GM12878 (cell line): ENCODE measurements around the gene SLC16A9. TPM values are rescaled to one million over a fixed set of nuclear protein-coding genes. Genes with fewer than 3 reads are reported as not detected.

Source experiments
- ATAC-seq: fragments of 200-7000 bp; cut with Tn5 transposase; 3 replicates; pipeline ENCODE4 v1.9.1; 2020; ENCODE audit warnings: mild to moderate bottlenecking, moderate library complexity
- BruUV-seq: library from RNA; stranded (reverse); fragments of 400-500 nt; replicated peaks from 2 replicates; lab custom pipeline; 2021; lab: Mats Ljungman, UMichigan
- CTCF ChIA-PET: fragments of 300-600 bp; sonication (Branson Sonifier 250); formaldehyde crosslinking; extraction: SDS; loops from one replicate; lab custom pipeline; 2021; ENCODE audit warnings: inconsistent platforms; lab: Yijun Ruan, JAX
- POLR2A ChIA-PET: fragments of 350-600 bp; formaldehyde crosslinking; extraction: SDS; loops from one replicate; lab custom pipeline; 2021; ENCODE audit warnings: inconsistent platforms; lab: Charles Lee
- RAD21 ChIA-PET: fragments of 300-600 bp; sonication (Branson Sonifier 250); formaldehyde crosslinking; loops from one replicate; lab custom pipeline; 2023; ENCODE audit warnings: antibody characterized with exemption; ENCODE audit not compliant: unreplicated experiment; lab: Charles Lee
- SMC1A ChIA-PET: fragments of 300-600 bp; sonication (Branson Sonifier 250); formaldehyde crosslinking; loops from one replicate; lab custom pipeline; 2023; ENCODE audit not compliant: unreplicated experiment, uncharacterized antibody; lab: Charles Lee
- DNase-seq: peaks from one replicate; pipeline ENCODE4 v3.0.0-alpha.2; 2011; ENCODE audit warnings: low read depth, low spot score
- FAIRE-seq: peaks from 3 replicates; lab custom pipeline; 2011; peaks lifted over from hg19 to GRCh38; lab: Jason Lieb, UNC
- H2AFZ ChIP-seq: 2 replicates; pipeline ENCODE4 v1.6.0; 2011; ENCODE audit warnings: low read depth, low read length, control low read depth; ENCODE audit not compliant: control insufficient read depth
- H3K27ac ChIP-seq: 2 replicates; pipeline ENCODE4 v1.5.1; 2011; ENCODE audit warnings: control low read depth; ENCODE audit not compliant: control insufficient read depth, insufficient read depth
- H3K27me3 ChIP-seq, 2 experiments: replicated peaks in 1 of 2; 2 replicates each; pipeline versions ENCODE4 v1.6.0 to v1.6.1; 2011; ENCODE audit warnings: low read length in 1 of 2; ENCODE audit not compliant: control insufficient read depth in 2 of 2, insufficient read depth in 2 of 2
- H3K36me3 ChIP-seq, 2 experiments: 2 replicates each; pipeline ENCODE4 v1.5.1; 2011; ENCODE audit warnings: low read length in 1 of 2; ENCODE audit not compliant: control insufficient read depth in 2 of 2, insufficient read depth in 2 of 2
- H3K4me1 ChIP-seq: 2 replicates; pipeline ENCODE4 v1.6.1; 2011; ENCODE audit warnings: mild to moderate bottlenecking, low read length, moderate library complexity, mixed read lengths; ENCODE audit not compliant: control insufficient read depth, insufficient read depth
- H3K4me2 ChIP-seq: 2 replicates; pipeline ENCODE4 v1.6.0; 2011; ENCODE audit warnings: control low read depth; ENCODE audit not compliant: control insufficient read depth, insufficient read depth
- H3K4me3 ChIP-seq: fragments of 200-600 bp; sonication (generic); 2 replicates; pipeline ENCODE4 v1.5.1; 2016
- H3K79me2 ChIP-seq: 2 replicates; pipeline ENCODE4 v1.6.0; 2011; ENCODE audit warnings: low read length; ENCODE audit not compliant: control insufficient read depth, insufficient read depth
- H3K9ac ChIP-seq: 2 replicates; pipeline ENCODE4 v1.8.0; 2011; ENCODE audit warnings: low read length, control low read depth, mixed read lengths; ENCODE audit not compliant: control insufficient read depth, insufficient read depth
- H3K9me3 ChIP-seq: replicated peaks from 3 replicates; pipeline ENCODE4 v1.5.1; 2011; ENCODE audit warnings: mild to moderate bottlenecking, low read length; ENCODE audit not compliant: control insufficient read depth, insufficient read depth
- H4K20me1 ChIP-seq: 2 replicates; pipeline ENCODE4 v1.6.0; 2011; ENCODE audit not compliant: control insufficient read depth, insufficient read depth
- TAF1 ChIP-seq: IDR thresholded peaks from 2 replicates; pipeline ENCODE4 v1.6.1; 2011; ENCODE audit warnings: mild to moderate bottlenecking, low read depth, low read length, borderline replicate concordance
- ZNF24 ChIP-seq: fragments of 450-650 bp; IDR thresholded peaks from 2 replicates; pipeline ENCODE4 v1.6.1; 2017; ENCODE audit warnings: antibody characterized with exemption, mild to moderate bottlenecking
- WGBS: methylation state at CpG from one replicate; pipeline ENCODE4 v1.1.6; 2016; ENCODE audit warnings: low lambda C conversion rate; ENCODE audit not compliant: insufficient replicate concordance, insufficient coverage; ENCODE audit errors: missing lambda C conversion rate; 5-methylcytosine and 5-hydroxymethylcytosine counted together
- in situ Hi-C: fragments of 300-500 bp; cut with MboI; formaldehyde crosslinking; loops from 9 replicates; pipeline ENCODE4 v1.14.3; 2018; ENCODE audit warnings: mixed read lengths
- intact Hi-C: fragments of 100-400 bp; cut with micrococcal nuclease; formaldehyde crosslinking; loops from one replicate; pipeline ENCODE4 v1.14.2; 2022; ENCODE audit not compliant: unreplicated experiment
- polyA plus RNA-seq, 11 experiments: library from polyadenylated mRNA; depleted of rRNA in 4 of 11; unstranded in 6 of 11; stranded (reverse) in 5 of 11; fragments of >200 nt; fragmentation: Nextera tagmentation in 4 of 11; fragmentation: Illumina TruSeq in 1 of 11; extraction: Ambion mirVana in 4 of 11; extraction: Trizol in 1 of 11; gene quantifications; 1 replicate in 1 of 11; 2 replicates in 10 of 11; pipeline versions ENCODE4 v1.2.1 to v1.2.3, GENCODE V29; 2011 to 2016; ENCODE audit warnings: inconsistent platforms in 2 of 11, missing spikeins in 2 of 11, low read depth in 1 of 11
- total RNA-seq, 4 experiments: library from RNA; depleted of rRNA in 3 of 4; stranded (reverse); fragments of >200 nt in 3 of 4; fragmentation: Illumina TruSeq in 1 of 4; extraction: Trizol in 1 of 4; gene quantifications; 2 replicates each; pipeline versions ENCODE4 v1.2.1 to v1.2.3, GENCODE V29; 2013 to 2021
- TF ChIP-seq, protein P1 (sequence below): fragments of 450-650 bp; IDR thresholded peaks from 2 replicates; pipeline ENCODE4 v1.6.1; 2017; ENCODE audit warnings: mild to moderate bottlenecking
- TF ChIP-seq, protein P2 (sequence below): IDR thresholded peaks from 2 replicates; pipeline ENCODE4 v1.6.1; 2012; ENCODE audit warnings: low read depth, low read length, improper control_type of control experiment
- TF ChIP-seq, protein P3 (sequence below): fragments of 450-650 bp; IDR thresholded peaks from 2 replicates; pipeline ENCODE4 v1.6.1; 2016; ENCODE audit warnings: mild to moderate bottlenecking, moderate library complexity, borderline replicate concordance

The SLC16A9 gene
- total and polyA plus RNA-seq, 10 of the 15 experiments (the other 5 are each of a cell fraction or from before 2014, with no cell fraction given), result 0.86 to 6.2 (median 4.3) TPM

DNA sequence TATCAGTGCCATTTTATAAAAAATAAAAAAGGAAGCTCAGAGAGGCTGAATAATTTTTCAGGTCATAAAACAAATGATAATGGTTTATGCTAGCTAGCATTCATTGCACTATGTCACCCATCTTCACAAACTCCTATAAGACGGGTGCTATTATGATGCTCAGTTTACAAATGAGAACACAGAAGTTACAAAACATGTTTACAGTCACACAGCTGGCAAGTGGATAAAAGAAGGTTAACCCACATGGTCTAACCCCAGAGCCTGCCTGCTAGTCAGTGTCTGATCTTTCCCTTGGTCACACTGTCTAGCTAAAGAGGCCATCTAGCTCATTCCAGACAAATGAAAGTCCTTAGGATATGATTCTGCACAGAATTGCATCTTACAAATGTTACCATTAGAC is 39.4 kb downstream of the SLC16A9 start:
- WGBS, result 0% methylated on average over 1 of the region's 1 CpG
- Histone ChIP-seq H3K9me3 (no peaks in the 10 kb centered on the region), H3K4me3 (no peak overlapping the region), H4K20me1 (no peaks in the 10 kb centered on the region), H3K79me2 (no peaks in the 10 kb centered on the region), H2AFZ (no peak overlapping the region; the same call in 1 of the 2 replicates), H3K9ac (no peak overlapping the region), H3K4me2 (no peak overlapping the region), H3K36me3 (no peaks in the 10 kb centered on the region), H3K27me3 (no peaks in the 10 kb centered on the region), H3K4me1 (peaks cover 5% of the 10 kb centered on the region), H3K27ac (no peak overlapping the region)
- ATAC-seq (no peak), DNase-seq (no peak), FAIRE-seq (no peak)
- in situ Hi-C loops, result no loop called here
- intact Hi-C loops, result no loop called here
- no TSS peak for BruUV-seq
- ChIA-PET RAD21 (interaction anchor here (0.6 to 0.7 kb wide), 2 partner anchors 314 to 542 kb away, joined by 3 to 4 read pairs; no protein-coding TSS in a partner anchor), SMC1A (interaction anchor here (0.6 to 1.0 kb wide), 3 partner anchors 21 to 430 kb away, joined by 3 read pairs; no protein-coding TSS in a partner anchor), CTCF (interaction anchor here (1.0 to 1.4 kb wide), 3 partner anchors 10 to 44 kb away, joined by 3 to 5 read pairs (median 4); no protein-coding TSS in a partner anchor), POLR2A (interaction anchor here (1.0 kb wide), 1 partner anchor 22 kb away, joined by 3 read pairs; no protein-coding TSS in a partner anchor)
- TF ChIP-seq, protein P1, sequence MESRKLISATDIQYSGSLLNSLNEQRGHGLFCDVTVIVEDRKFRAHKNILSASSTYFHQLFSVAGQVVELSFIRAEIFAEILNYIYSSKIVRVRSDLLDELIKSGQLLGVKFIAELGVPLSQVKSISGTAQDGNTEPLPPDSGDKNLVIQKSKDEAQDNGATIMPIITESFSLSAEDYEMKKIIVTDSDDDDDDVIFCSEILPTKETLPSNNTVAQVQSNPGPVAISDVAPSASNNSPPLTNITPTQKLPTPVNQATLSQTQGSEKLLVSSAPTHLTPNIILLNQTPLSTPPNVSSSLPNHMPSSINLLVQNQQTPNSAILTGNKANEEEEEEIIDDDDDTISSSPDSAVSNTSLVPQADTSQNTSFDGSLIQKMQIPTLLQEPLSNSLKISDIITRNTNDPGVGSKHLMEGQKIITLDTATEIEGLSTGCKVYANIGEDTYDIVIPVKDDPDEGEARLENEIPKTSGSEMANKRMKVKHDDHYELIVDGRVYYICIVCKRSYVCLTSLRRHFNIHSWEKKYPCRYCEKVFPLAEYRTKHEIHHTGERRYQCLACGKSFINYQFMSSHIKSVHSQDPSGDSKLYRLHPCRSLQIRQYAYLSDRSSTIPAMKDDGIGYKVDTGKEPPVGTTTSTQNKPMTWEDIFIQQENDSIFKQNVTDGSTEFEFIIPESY, result no peak
- no peak for TF ChIP-seq ZNF24

DNA sequence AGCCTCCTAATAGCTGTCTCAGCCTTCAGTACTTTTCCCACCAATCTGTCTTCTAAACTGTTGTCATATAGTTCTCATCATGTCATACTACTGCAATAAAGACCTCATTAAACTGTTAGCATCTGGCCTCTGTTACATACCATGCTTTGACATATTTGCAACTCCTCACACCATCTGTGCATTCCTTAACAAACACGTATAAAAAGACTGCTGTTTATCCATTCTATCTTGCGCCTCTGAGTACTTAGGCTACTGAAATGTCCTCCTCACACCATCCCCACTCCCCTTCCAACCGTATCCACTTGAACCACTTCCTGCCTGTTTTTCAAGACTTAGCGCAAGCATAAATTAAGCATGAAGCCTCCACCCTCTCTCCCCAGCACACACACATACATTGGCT is 41.6 kb downstream of the SLC16A9 start:
- POLR2A ChIA-PET, result no interaction called here
- Histone ChIP-seq H3K27ac (no peak overlapping the region), H3K9me3 (no peaks in the 10 kb centered on the region), H3K4me2 (no peak overlapping the region), H3K9ac (no peak overlapping the region), H3K27me3 (no peaks in the 10 kb centered on the region), H3K36me3 (no peaks in the 10 kb centered on the region), H3K4me3 (no peak overlapping the region), H3K79me2 (no peaks in the 10 kb centered on the region), H3K4me1 (peaks cover 5% of the 10 kb centered on the region), H4K20me1 (no peaks in the 10 kb centered on the region), H2AFZ (no peak overlapping the region)
- no peak for ATAC-seq
- FAIRE-seq, result no peak
- 82% methylated on average over 4 of the region's 4 CpGs for WGBS
- intact Hi-C loops, result no loop called here
- RAD21 ChIA-PET, result no interaction called here
- no peak for DNase-seq
- in situ Hi-C loops, result no loop called here
- CTCF ChIA-PET, result no interaction called here
- SMC1A ChIA-PET, result no interaction called here
- BruUV-seq, result no TSS peak
- TF ChIP-seq, protein P2, sequence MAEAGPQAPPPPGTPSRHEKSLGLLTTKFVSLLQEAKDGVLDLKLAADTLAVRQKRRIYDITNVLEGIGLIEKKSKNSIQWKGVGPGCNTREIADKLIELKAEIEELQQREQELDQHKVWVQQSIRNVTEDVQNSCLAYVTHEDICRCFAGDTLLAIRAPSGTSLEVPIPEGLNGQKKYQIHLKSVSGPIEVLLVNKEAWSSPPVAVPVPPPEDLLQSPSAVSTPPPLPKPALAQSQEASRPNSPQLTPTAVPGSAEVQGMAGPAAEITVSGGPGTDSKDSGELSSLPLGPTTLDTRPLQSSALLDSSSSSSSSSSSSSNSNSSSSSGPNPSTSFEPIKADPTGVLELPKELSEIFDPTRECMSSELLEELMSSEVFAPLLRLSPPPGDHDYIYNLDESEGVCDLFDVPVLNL, result no peak
- TF ChIP-seq, protein P3, sequence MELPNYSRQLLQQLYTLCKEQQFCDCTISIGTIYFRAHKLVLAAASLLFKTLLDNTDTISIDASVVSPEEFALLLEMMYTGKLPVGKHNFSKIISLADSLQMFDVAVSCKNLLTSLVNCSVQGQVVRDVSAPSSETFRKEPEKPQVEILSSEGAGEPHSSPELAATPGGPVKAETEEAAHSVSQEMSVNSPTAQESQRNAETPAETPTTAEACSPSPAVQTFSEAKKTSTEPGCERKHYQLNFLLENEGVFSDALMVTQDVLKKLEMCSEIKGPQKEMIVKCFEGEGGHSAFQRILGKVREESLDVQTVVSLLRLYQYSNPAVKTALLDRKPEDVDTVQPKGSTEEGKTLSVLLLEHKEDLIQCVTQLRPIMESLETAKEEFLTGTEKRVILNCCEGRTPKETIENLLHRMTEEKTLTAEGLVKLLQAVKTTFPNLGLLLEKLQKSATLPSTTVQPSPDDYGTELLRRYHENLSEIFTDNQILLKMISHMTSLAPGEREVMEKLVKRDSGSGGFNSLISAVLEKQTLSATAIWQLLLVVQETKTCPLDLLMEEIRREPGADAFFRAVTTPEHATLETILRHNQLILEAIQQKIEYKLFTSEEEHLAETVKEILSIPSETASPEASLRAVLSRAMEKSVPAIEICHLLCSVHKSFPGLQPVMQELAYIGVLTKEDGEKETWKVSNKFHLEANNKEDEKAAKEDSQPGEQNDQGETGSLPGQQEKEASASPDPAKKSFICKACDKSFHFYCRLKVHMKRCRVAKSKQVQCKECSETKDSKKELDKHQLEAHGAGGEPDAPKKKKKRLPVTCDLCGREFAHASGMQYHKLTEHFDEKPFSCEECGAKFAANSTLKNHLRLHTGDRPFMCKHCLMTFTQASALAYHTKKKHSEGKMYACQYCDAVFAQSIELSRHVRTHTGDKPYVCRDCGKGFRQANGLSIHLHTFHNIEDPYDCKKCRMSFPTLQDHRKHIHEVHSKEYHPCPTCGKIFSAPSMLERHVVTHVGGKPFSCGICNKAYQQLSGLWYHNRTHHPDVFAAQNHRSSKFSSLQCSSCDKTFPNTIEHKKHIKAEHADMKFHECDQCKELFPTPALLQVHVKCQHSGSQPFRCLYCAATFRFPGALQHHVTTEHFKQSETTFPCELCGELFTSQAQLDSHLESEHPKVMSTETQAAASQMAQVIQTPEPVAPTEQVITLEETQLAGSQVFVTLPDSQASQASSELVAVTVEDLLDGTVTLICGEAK, result no peak
- TF ChIP-seq TAF1, result no peak
